ENCODE results near the gene UBE4B.

The UBE4B gene

GRCh38 chr1:10117132-10117531, 84.4 kb downstream of the UBE4B start:
- DNase-seq (ENCODE audit: low read depth): no peak

GRCh38 chr1:10117865-10118264, 85.1 kb downstream of the UBE4B start:
- DNase-seq (ENCODE audit: low read depth): no peak

- no peak for DNase-seq (ENCODE audit: low read depth)
Measured at GRCh38 chr1:10121688-10122087, 88.9 kb downstream of the UBE4B start.

- DNase-seq (ENCODE audit: low read depth): no peak
Measured at GRCh38 chr1:10122926-10123325, 90.2 kb downstream of the UBE4B start.

GRCh38 chr1:10128101-10128765, 95.5 kb downstream of the UBE4B start:
- DNase-seq (ENCODE audit: low read depth): no peak

- no peak for DNase-seq (ENCODE audit: low read depth)
Measured at GRCh38 chr1:10132316-10132715, 99.6 kb downstream of the UBE4B start.

- no peak for DNase-seq (ENCODE audit: low read depth)
Measured at GRCh38 chr1:10132852-10133251, 100.1 kb downstream of the UBE4B start.

- DNase-seq (ENCODE audit: low read depth): no peak
Measured at GRCh38 chr1:10140981-10141380, 108.2 kb downstream of the UBE4B start.

- no peak for DNase-seq (ENCODE audit: low read depth)
Measured at GRCh38 chr1:10143961-10144485, 111.3 kb downstream of the UBE4B start.

- no peak for DNase-seq (ENCODE audit: low read depth)
Measured at GRCh38 chr1:10146391-10146790, 113.6 kb downstream of the UBE4B start.

GRCh38 chr1:10149231-10149630, 116.5 kb downstream of the UBE4B start:
- no peak for DNase-seq (ENCODE audit: low read depth)

GRCh38 chr1:10152709-10153284, 120.0 kb downstream of the UBE4B start:
- DNase-seq (ENCODE audit: low read depth): no peak

- DNase-seq (ENCODE audit: low read depth): no peak
Measured at GRCh38 chr1:10155087-10155712, 122.4 kb downstream of the UBE4B start.

- DNase-seq (ENCODE audit: low read depth): no peak
Measured at GRCh38 chr1:10160173-10160572, 127.4 kb downstream of the UBE4B start.

GRCh38 chr1:10160907-10161490, 128.2 kb downstream of the UBE4B start:
- no peak for DNase-seq (ENCODE audit: low read depth)

- DNase-seq (ENCODE audit: low read depth): no peak
Measured at GRCh38 chr1:10161541-10162290, 129.0 kb downstream of the UBE4B start.

- DNase-seq (ENCODE audit: low read depth): no peak
Measured at GRCh38 chr1:10168912-10169514, 136.3 kb downstream of the UBE4B start.

GRCh38 chr1:10170239-10170574, 137.4 kb downstream of the UBE4B start:
- DNase-seq (ENCODE audit: low read depth): no peak

GRCh38 chr1:10171105-10171767, 138.5 kb downstream of the UBE4B start:
- no peak for DNase-seq (ENCODE audit: low read depth)

GRCh38 chr1:10171995-10172669, 139.4 kb downstream of the UBE4B start:
- DNase-seq (ENCODE audit: low read depth): no peak

- DNase-seq (ENCODE audit: low read depth): no peak
Measured at GRCh38 chr1:10173582-10173981, 140.8 kb downstream of the UBE4B start.

Measured in activated T-helper 9 cell treated with anti-CD3 and anti-CD28 coated beads, Interleukin-2, amount 50 U/mL, for 16 hours (primary cell).